Measurements from ENCODE around the gene PEAK1. TPM values are rescaled to one million over a fixed set of nuclear protein-coding genes. Genes with fewer than 3 reads are reported as not detected.
A peak's percentile ranks its signal among the peaks of the same experiment; 100 is the strongest.

PEAK1 gene
- total and polyA plus RNA-seq, 2 donors (not counting 1 experiment from before 2014, with no cell fraction given) = 61.0 to 91.8 TPM

GRCh38 chr15:77291107-77291506 lies 128.8 kb downstream of the PEAK1 start:
- H3K36me3 ChIP-seq (ENCODE audit: control insufficient read depth, insufficient read depth, low read length) = no peaks in the 10 kb centered on the region
- no peak overlapping the region for H3K9ac ChIP-seq (ENCODE audit: insufficient read depth, low read length)
- no peak overlapping the region for H3K4me2 ChIP-seq (ENCODE audit: extremely low read depth, insufficient read depth, low read length)
- no peak overlapping the region for H3K4me3 ChIP-seq (replicated peaks in 1 of 4; ENCODE audit: control extremely low read depth in 1 of 4, insufficient read depth in 1 of 4, low read depth in 3 of 4, low read length in 4 of 4)
- no peak overlapping the region for H3K27ac ChIP-seq (ENCODE audit: insufficient read depth, low read length)
- TF ChIP-seq EZH2 (IDR thresholded peaks at IDR 0.05; ENCODE audit: low read length, missing control alignments) = no peak
- TF ChIP-seq, protein P1, sequence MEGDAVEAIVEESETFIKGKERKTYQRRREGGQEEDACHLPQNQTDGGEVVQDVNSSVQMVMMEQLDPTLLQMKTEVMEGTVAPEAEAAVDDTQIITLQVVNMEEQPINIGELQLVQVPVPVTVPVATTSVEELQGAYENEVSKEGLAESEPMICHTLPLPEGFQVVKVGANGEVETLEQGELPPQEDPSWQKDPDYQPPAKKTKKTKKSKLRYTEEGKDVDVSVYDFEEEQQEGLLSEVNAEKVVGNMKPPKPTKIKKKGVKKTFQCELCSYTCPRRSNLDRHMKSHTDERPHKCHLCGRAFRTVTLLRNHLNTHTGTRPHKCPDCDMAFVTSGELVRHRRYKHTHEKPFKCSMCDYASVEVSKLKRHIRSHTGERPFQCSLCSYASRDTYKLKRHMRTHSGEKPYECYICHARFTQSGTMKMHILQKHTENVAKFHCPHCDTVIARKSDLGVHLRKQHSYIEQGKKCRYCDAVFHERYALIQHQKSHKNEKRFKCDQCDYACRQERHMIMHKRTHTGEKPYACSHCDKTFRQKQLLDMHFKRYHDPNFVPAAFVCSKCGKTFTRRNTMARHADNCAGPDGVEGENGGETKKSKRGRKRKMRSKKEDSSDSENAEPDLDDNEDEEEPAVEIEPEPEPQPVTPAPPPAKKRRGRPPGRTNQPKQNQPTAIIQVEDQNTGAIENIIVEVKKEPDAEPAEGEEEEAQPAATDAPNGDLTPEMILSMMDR (conservative IDR thresholded peaks at IDR 0.05 in 1 of 2, IDR thresholded peaks at IDR 0.05 in 1 of 2; ENCODE audit: low read depth in 1 of 2, low read length in 2 of 2) = no peak
- no peaks in the 10 kb centered on the region for H3K27me3 ChIP-seq (ENCODE audit: control insufficient read depth, insufficient read depth, low read length)
- no peak for DNase-seq (ENCODE audit: low read depth in 2 of 2)
- H3K9me3 ChIP-seq (ENCODE audit: control insufficient read depth, insufficient read depth, low read depth, low read length) = no peaks in the 10 kb centered on the region
- H3K79me2 ChIP-seq (ENCODE audit: control insufficient read depth, insufficient read depth, low read length) = peaks cover 10% of the 10 kb centered on the region
- H4K20me1 ChIP-seq (ENCODE audit: control insufficient read depth, extremely low read depth, insufficient read depth, low read length) = no peaks in the 10 kb centered on the region
- no peaks in the 10 kb centered on the region for H3K4me1 ChIP-seq (ENCODE audit: control insufficient read depth, extremely low read depth, insufficient read depth, low read length)
- H2AFZ ChIP-seq (ENCODE audit: low read length) = no peak overlapping the region

- no peak for DNase-seq (ENCODE audit: low read depth in 2 of 2)
- H2AFZ ChIP-seq (ENCODE audit: low read length) = no peak overlapping the region
- no peak for TF ChIP-seq EZH2 (IDR thresholded peaks at IDR 0.05; ENCODE audit: low read length, missing control alignments)
- TF ChIP-seq, protein P1 (conservative IDR thresholded peaks at IDR 0.05 in 1 of 2, IDR thresholded peaks at IDR 0.05 in 1 of 2; ENCODE audit: low read depth in 1 of 2, low read length in 2 of 2) = no peak
- H3K36me3 ChIP-seq (ENCODE audit: control insufficient read depth, insufficient read depth, low read length) = no peaks in the 10 kb centered on the region
- peaks cover 6% of the 10 kb centered on the region for H3K79me2 ChIP-seq (ENCODE audit: control insufficient read depth, insufficient read depth, low read length)
- no peaks in the 10 kb centered on the region for H4K20me1 ChIP-seq (ENCODE audit: control insufficient read depth, extremely low read depth, insufficient read depth, low read length)
- no peak overlapping the region for H3K9ac ChIP-seq (ENCODE audit: insufficient read depth, low read length)
- no peak overlapping the region for H3K4me3 ChIP-seq (replicated peaks in 1 of 4; ENCODE audit: control extremely low read depth in 1 of 4, insufficient read depth in 1 of 4, low read depth in 3 of 4, low read length in 4 of 4)
- no peaks in the 10 kb centered on the region for H3K4me1 ChIP-seq (ENCODE audit: control insufficient read depth, extremely low read depth, insufficient read depth, low read length)
- no peaks in the 10 kb centered on the region for H3K9me3 ChIP-seq (ENCODE audit: control insufficient read depth, insufficient read depth, low read depth, low read length)
- no peak overlapping the region for H3K27ac ChIP-seq (ENCODE audit: insufficient read depth, low read length)
- no peak overlapping the region for H3K4me2 ChIP-seq (ENCODE audit: extremely low read depth, insufficient read depth, low read length)
- no peaks in the 10 kb centered on the region for H3K27me3 ChIP-seq (ENCODE audit: control insufficient read depth, insufficient read depth, low read length)
Observed at GRCh38 chr15:77287385-77287784, 132.5 kb downstream of the PEAK1 start.

DNA sequence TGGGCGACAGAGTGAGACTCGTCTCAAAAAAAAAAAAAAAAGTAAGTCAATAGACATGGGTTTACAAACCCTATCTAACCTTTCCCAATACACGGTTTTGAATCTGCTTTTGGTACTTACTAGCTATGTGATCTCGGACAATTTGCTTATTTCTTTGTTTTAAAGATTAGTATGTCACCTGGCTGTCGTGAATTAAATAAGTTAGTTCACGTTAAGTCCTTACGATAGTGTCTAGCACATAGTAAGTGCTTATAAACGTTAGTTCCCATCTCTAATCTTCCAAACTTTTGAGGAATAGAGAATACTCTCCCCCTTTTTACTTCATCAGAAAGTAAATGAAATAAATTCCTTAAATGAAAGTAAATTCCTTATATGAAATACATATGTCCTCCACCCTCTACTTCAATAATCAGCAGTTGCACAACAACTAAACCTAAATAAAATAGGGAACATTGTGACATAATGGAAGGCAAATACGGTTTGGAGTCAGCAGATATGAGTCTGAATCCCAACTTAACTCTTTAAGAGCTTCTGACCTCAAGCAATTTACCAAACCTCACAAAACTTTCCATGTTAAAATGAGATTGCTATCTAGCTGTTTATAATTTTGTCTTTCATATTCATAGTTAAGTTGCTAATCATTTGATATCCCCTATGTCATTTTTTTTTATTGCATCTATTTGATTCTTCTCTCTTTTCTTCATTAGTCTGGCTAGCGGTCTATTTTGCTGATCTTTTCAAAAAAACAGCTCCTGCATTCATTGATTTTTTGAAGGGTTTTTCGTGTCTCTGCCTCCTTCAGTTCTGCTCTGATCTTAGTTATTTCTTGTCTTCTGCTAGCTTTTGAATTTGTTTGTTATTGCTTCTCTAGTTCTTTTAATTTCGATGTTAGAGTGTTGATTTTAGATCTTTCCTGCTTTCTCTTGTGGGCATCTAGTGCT lies 134.6 kb downstream of the PEAK1 start:
- Histone ChIP-seq H3K4me3 (replicated peaks in 1 of 4; ENCODE audit: control extremely low read depth in 1 of 4, insufficient read depth in 1 of 4, low read depth in 3 of 4, low read length in 4 of 4) (no peak overlapping the region), H4K20me1 (ENCODE audit: control insufficient read depth, extremely low read depth, insufficient read depth, low read length) (no peaks in the 10 kb centered on the region), H3K27me3 (ENCODE audit: control insufficient read depth, insufficient read depth, low read length) (no peaks in the 10 kb centered on the region), H3K4me1 (ENCODE audit: control insufficient read depth, extremely low read depth, insufficient read depth, low read length) (no peaks in the 10 kb centered on the region), H3K9ac (ENCODE audit: insufficient read depth, low read length) (no peak overlapping the region), H3K36me3 (ENCODE audit: control insufficient read depth, insufficient read depth, low read length) (no peaks in the 10 kb centered on the region), H3K9me3 (ENCODE audit: control insufficient read depth, insufficient read depth, low read depth, low read length) (no peaks in the 10 kb centered on the region), H3K4me2 (ENCODE audit: extremely low read depth, insufficient read depth, low read length) (no peak overlapping the region), H3K27ac (ENCODE audit: insufficient read depth, low read length) (no peak overlapping the region), H3K79me2 (ENCODE audit: control insufficient read depth, insufficient read depth, low read length) (peaks cover 3% of the 10 kb centered on the region), H2AFZ (ENCODE audit: low read length) (no peak overlapping the region)
- peak in 1 of 2 donors; percentile 19 for DNase-seq (ENCODE audit: low read depth in 2 of 2)
- TF ChIP-seq EZH2 (IDR thresholded peaks at IDR 0.05; ENCODE audit: low read length, missing control alignments) = no peak
- TF ChIP-seq, protein P1 (conservative IDR thresholded peaks at IDR 0.05 in 1 of 2, IDR thresholded peaks at IDR 0.05 in 1 of 2; ENCODE audit: low read depth in 1 of 2, low read length in 2 of 2) = no peak

Measured in fibroblast of lung (primary cell).